ENCODE data around the gene SH3D19. TPM values are rescaled to one million over a fixed set of nuclear protein-coding genes. Genes with fewer than 3 reads are reported as not detected.
"Not testable (repeated sequence)": the region's sequence is repeated elsewhere in the genome, so short reads cannot be mapped to it uniquely, and the experiment has no call there.

Gene SH3D19
- total and polyA plus RNA-seq, 3 experiments from 2014 or later = not detected

DNA sequence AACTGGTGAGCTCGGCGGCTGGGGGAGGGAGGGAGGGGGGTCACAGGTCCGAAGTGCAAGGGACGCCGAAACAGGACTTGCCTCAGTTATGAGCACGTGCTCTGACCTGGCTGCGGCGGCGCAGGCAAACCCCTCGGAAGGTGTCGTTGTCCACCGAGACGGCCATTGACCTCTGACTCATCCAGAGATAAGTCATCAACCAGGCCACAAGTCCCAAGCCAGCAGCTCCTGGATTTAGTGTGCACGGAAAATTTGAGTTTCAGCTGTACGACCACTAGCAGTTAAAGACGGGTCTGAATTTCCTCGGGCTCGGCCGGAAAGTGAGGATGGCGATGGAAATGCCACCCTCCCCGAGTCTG is 674 bp downstream of the SH3D19 start:
- Mint-ChIP-seq H3K27me3 (peaks cover 29 to 64% of the 10 kb centered on the region in 2 donors), H3K4me1 (peaks cover 10 to 18% (median 11%) of the 10 kb centered on the region in 3 donors), H3K4me3 (peak overlapping the region in 4 of 7 donors; percentile 20 to 54 (median 34)), H3K36me3 (peaks cover 0 to 4% (median 0%) of the 10 kb centered on the region in 3 donors), H3K9me3 (no peaks in the 10 kb centered on the region), H3K27ac (no peak overlapping the region)
- CTCF ChIA-PET = no interaction called here
- H3K36me3 ChIP-seq (ENCODE audit: insufficient read depth, low read length) = no peaks in the 10 kb centered on the region
- DNase-seq = no peak
- H3K4me3 ChIP-seq (ENCODE audit: low read length) = no peak overlapping the region
- H3K4me1 ChIP-seq (ENCODE audit: insufficient read depth, low read length) = no peaks in the 10 kb centered on the region
- H3K27me3 ChIP-seq (ENCODE audit: insufficient read depth, low read length, poor library complexity, severe bottlenecking) = no peaks in the 10 kb centered on the region
- POLR2A ChIA-PET = no interaction called here
- no peak overlapping the region for H3K27ac ChIP-seq (ENCODE audit: low read depth, low read length)
- H3K9me3 ChIP-seq (ENCODE audit: low read length) = no peaks in the 10 kb centered on the region

DNA sequence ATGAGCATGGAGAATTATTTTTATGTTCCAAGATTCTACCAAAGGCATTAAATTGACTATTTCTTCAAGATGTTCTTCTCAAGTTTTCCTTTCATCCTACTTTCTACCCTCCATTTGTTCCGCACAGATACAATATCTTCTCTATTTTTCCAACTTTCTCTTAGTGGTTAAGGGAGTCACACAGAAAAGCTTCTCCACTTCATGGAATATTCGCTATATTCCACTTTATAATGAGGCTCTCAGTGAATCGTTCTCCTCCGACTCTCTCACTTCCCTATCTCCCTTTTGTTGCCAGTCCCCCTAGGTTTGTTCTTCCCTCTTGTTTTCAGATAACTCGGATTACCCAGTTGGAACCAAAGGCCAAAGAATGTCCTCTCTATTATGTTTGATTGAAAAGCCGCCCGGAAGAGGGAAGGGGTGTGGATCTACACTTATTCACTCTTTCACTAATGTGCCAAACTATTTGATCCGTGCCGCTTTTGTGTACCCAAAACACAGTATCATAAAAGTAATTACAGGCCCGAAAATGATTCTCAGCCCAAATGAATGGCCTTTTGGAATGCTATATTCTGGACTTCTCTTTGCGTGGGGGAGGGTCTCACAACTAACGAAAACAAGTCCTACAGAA is 1.2 kb downstream of the SH3D19 start:
- Mint-ChIP-seq H3K9me3 (no peaks in the 10 kb centered on the region), H3K4me3 (peak overlapping the region in 3 of 7 donors; percentile 11 to 22 (median 12)), H3K27me3 (peaks cover 29 to 68% of the 10 kb centered on the region in 2 donors), H3K27ac (peak overlapping the region in 1 of 8 donors; percentile 5), H3K4me1 (peaks cover 10 to 18% (median 11%) of the 10 kb centered on the region in 3 donors), H3K36me3 (peaks cover 0 to 4% (median 0%) of the 10 kb centered on the region in 3 donors)
- DNase-seq = no peak
- CTCF ChIA-PET = no interaction called here
- POLR2A ChIA-PET = no interaction called here
- Histone ChIP-seq H3K27ac (ENCODE audit: low read depth, low read length) (no peak overlapping the region), H3K4me1 (ENCODE audit: insufficient read depth, low read length) (no peaks in the 10 kb centered on the region), H3K36me3 (ENCODE audit: insufficient read depth, low read length) (no peaks in the 10 kb centered on the region), H3K9me3 (ENCODE audit: low read length) (no peaks in the 10 kb centered on the region), H3K4me3 (ENCODE audit: low read length) (no peak overlapping the region), H3K27me3 (ENCODE audit: insufficient read depth, low read length, poor library complexity, severe bottlenecking) (no peaks in the 10 kb centered on the region)

DNA sequence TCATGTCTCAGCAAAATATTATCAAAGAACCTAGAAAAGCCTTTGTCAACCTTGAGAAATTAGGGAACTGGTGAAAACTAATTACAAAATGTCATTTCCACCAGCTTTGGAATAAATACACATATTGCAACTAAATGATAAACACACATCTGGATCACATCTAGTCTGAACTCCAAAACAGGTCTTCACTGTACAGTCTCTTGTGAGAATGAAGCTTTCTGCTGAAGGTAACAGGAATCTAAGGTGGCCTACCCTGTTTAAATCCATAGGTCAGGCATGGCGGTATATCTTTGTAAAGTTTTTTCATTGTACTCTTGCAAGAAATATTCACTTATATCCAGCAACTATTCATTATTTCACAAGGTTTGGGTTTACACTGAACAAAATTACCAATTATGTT is 1.7 kb downstream of the SH3D19 start:
- no peaks in the 10 kb centered on the region for H3K4me1 ChIP-seq (ENCODE audit: insufficient read depth, low read length)
- Mint-ChIP-seq H3K36me3 (peaks cover 0 to 4% (median 0%) of the 10 kb centered on the region in 3 donors), H3K4me1 (peaks cover 10 to 18% (median 11%) of the 10 kb centered on the region in 3 donors), H3K27ac (no peak overlapping the region), H3K4me3 (no peak overlapping the region), H3K9me3 (no peaks in the 10 kb centered on the region), H3K27me3 (peaks cover 29 to 69% of the 10 kb centered on the region in 2 donors)
- no peaks in the 10 kb centered on the region for H3K27me3 ChIP-seq (ENCODE audit: insufficient read depth, low read length, poor library complexity, severe bottlenecking)
- no peak overlapping the region for H3K27ac ChIP-seq (ENCODE audit: low read depth, low read length)
- no peaks in the 10 kb centered on the region for H3K9me3 ChIP-seq (ENCODE audit: low read length)
- ChIA-PET CTCF (no interaction called here), POLR2A (no interaction called here)
- no peak overlapping the region for H3K4me3 ChIP-seq (ENCODE audit: low read length)
- no peak for DNase-seq
- H3K36me3 ChIP-seq (ENCODE audit: insufficient read depth, low read length) = no peaks in the 10 kb centered on the region

DNA sequence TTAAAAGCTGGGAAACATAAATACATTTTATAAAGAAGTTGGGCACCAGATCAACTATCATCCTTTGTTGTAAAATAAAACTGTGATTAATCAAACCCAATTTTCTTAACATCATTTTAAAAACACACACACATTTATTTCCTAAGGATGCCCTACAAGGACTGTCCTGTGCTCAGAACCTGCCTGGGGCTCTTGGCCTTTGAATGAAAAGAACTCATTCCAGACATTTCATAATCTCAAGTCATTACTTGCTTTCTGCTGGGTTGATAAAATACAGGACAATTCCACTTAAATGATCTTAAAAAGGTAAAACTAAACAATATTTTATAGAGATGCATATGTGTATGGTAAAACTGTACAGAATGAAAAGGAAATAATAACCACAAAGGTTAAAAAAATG is 2.8 kb downstream of the SH3D19 start:
- H3K9me3 Mint-ChIP-seq = no peaks in the 10 kb centered on the region
- Histone ChIP-seq H3K36me3 (ENCODE audit: insufficient read depth, low read length) (no peaks in the 10 kb centered on the region), H3K27ac (ENCODE audit: low read depth, low read length) (no peak overlapping the region), H3K4me1 (ENCODE audit: insufficient read depth, low read length) (no peaks in the 10 kb centered on the region), H3K9me3 (ENCODE audit: low read length) (no peaks in the 10 kb centered on the region), H3K27me3 (ENCODE audit: insufficient read depth, low read length, poor library complexity, severe bottlenecking) (no peaks in the 10 kb centered on the region), H3K4me3 (ENCODE audit: low read length) (no peak overlapping the region)
- peaks cover 10 to 18% (median 11%) of the 10 kb centered on the region in 3 donors for H3K4me1 Mint-ChIP-seq
- H3K36me3 Mint-ChIP-seq = peaks cover 0 to 4% (median 0%) of the 10 kb centered on the region in 3 donors
- POLR2A ChIA-PET = no interaction called here
- no peak overlapping the region for H3K4me3 Mint-ChIP-seq
- CTCF ChIA-PET = no interaction called here
- no peak for DNase-seq
- H3K27me3 Mint-ChIP-seq = peaks cover 23 to 64% of the 10 kb centered on the region in 2 donors
- no peak overlapping the region for H3K27ac Mint-ChIP-seq

DNA sequence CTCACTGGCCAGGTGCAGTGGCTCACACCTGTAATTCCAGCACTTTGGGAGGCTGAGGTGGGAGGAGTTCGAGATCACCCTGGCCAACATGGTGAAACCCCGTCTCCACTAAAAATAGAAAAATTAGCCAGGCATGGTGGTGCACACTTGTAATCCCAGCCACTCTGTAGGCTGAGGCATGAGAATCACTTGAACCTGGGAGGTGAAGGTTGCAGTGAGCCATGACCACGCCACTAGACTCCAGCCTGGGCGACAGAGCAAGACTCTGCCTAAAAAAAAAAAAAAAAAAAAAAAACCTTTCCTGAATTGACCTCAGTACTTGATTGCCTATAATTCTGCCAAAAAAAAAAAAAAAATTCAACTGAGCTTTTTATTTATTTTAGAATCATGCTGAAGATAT is 3.2 kb downstream of the SH3D19 start:
- H3K4me1 ChIP-seq (ENCODE audit: insufficient read depth, low read length); H3K36me3 Mint-ChIP-seq; H3K9me3 Mint-ChIP-seq; H3K27ac ChIP-seq (ENCODE audit: low read depth, low read length); H3K4me3 ChIP-seq (ENCODE audit: low read length); DNase-seq; H3K9me3 ChIP-seq (ENCODE audit: low read length); H3K27me3 ChIP-seq (ENCODE audit: insufficient read depth, low read length, poor library complexity, severe bottlenecking); CTCF ChIA-PET; POLR2A ChIA-PET; H3K4me3 Mint-ChIP-seq; H3K27ac Mint-ChIP-seq; H3K36me3 ChIP-seq (ENCODE audit: insufficient read depth, low read length): not testable (repeated sequence)
- peaks cover 25 to 67% of the 10 kb centered on the region in 2 donors for H3K27me3 Mint-ChIP-seq
- peaks cover 10 to 18% (median 11%) of the 10 kb centered on the region in 3 donors for H3K4me1 Mint-ChIP-seq

DNA sequence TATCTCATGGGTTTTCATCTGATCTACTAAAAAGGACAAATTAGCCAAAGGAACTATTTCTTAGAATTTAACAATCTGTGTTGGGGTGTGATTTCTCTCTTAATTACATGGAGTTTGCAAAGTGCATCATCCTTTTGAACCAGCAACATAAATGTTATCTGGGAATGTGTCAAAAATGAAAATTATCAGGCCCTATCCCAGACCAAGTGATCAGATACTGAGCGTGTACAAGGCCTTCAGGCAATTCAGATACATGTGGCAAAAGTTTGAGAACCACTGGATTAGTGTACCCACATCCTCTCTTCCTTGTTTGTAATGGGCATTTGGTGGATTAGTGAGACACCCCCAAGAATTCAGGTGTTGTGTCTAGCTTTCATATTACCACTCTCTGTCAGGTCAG is 3.8 kb downstream of the SH3D19 start:
- Histone ChIP-seq H3K9me3 (ENCODE audit: low read length) (no peaks in the 10 kb centered on the region), H3K27ac (ENCODE audit: low read depth, low read length) (no peak overlapping the region), H3K4me1 (ENCODE audit: insufficient read depth, low read length) (no peaks in the 10 kb centered on the region), H3K36me3 (ENCODE audit: insufficient read depth, low read length) (no peaks in the 10 kb centered on the region), H3K4me3 (ENCODE audit: low read length) (no peak overlapping the region), H3K27me3 (ENCODE audit: insufficient read depth, low read length, poor library complexity, severe bottlenecking) (no peaks in the 10 kb centered on the region)
- DNase-seq = no peak
- ChIA-PET POLR2A (no interaction called here), CTCF (no interaction called here)
- Mint-ChIP-seq H3K4me1 (peaks cover 10 to 18% (median 11%) of the 10 kb centered on the region in 3 donors), H3K27ac (no peak overlapping the region), H3K36me3 (peaks cover 0 to 4% (median 2%) of the 10 kb centered on the region in 3 donors), H3K4me3 (no peak overlapping the region), H3K27me3 (peaks cover 24 to 67% of the 10 kb centered on the region in 2 donors), H3K9me3 (no peaks in the 10 kb centered on the region)

DNA sequence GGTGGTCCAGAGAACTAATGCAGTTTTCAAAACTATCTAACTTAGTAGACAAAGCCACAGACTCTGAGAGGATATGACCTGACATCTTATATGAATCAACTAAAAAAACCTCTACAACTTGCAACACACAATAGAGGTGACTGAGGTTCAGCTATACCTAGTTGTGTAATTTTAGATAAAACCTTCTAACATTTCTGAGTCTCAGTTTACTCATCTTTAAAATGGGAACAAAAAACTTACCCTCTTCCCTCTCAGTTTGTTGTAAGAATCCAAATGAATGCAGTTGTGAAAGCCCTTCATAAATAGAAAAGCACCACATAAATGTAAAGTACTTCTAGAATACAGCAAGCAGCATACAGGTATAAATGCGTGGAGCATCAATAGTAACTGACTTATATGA is 5.9 kb downstream of the SH3D19 start:
- Histone ChIP-seq H3K36me3 (ENCODE audit: insufficient read depth, low read length) (no peaks in the 10 kb centered on the region), H3K9me3 (ENCODE audit: low read length) (no peaks in the 10 kb centered on the region), H3K4me1 (ENCODE audit: insufficient read depth, low read length) (no peaks in the 10 kb centered on the region), H3K4me3 (ENCODE audit: low read length) (no peak overlapping the region), H3K27ac (ENCODE audit: low read depth, low read length) (no peak overlapping the region), H3K27me3 (ENCODE audit: insufficient read depth, low read length, poor library complexity, severe bottlenecking) (no peaks in the 10 kb centered on the region)
- Mint-ChIP-seq H3K4me3 (no peak overlapping the region), H3K27ac (no peak overlapping the region), H3K9me3 (no peaks in the 10 kb centered on the region), H3K36me3 (peaks cover 0 to 2% (median 0%) of the 10 kb centered on the region in 3 donors), H3K27me3 (peaks cover 14 to 57% of the 10 kb centered on the region in 2 donors), H3K4me1 (peaks cover 6 to 7% (median 6%) of the 10 kb centered on the region in 3 donors)
- ChIA-PET POLR2A (no interaction called here), CTCF (no interaction called here)
- no peak for DNase-seq

DNA sequence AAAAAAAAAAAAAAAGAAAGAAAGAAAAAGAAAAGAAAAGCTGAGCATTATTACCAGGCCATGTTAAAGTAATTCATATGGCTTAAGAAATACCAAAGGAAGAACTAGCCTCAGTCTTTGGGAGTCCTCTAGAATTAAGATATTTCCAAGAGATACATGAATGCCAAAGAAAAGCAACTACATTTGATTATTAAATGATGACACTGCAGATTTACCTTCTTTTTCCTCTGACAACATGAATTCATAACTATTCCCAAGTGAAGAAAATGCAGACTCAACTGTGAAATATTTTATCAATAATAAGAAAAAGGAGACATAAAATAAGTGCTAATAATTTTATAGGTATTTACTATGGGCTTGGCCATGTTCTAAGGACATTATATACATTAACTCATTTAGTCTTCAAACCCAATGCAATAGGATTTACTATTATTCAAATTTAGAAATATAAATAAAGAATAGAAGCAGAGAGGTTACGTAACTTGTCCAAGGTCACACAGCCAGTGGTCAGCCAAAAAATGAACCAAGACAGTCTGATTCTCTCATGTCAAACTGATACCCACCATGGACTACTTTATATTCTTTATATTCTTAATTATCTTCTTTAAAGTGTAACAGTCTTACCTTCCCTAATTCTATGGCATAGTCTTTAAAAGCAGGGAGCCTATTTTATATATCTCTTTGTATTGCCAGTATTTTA is 6.9 kb downstream of the SH3D19 start:
- peaks cover 0 to 2% (median 0%) of the 10 kb centered on the region in 3 donors for H3K36me3 Mint-ChIP-seq
- ChIA-PET CTCF (no interaction called here), POLR2A (interaction anchor here (0.7 kb wide), 1 partner anchor 115 kb away, joined by 4 read pairs; no protein-coding TSS in a partner anchor)
- no peaks in the 10 kb centered on the region for H3K27me3 ChIP-seq (ENCODE audit: insufficient read depth, low read length, poor library complexity, severe bottlenecking)
- peaks cover 7 to 46% of the 10 kb centered on the region in 2 donors for H3K27me3 Mint-ChIP-seq
- DNase-seq = no peak
- no peak overlapping the region for H3K4me3 ChIP-seq (ENCODE audit: low read length)
- no peaks in the 10 kb centered on the region for H3K36me3 ChIP-seq (ENCODE audit: insufficient read depth, low read length)
- H3K4me3 Mint-ChIP-seq = no peak overlapping the region
- H3K9me3 ChIP-seq (ENCODE audit: low read length) = no peaks in the 10 kb centered on the region
- H3K4me1 ChIP-seq (ENCODE audit: insufficient read depth, low read length) = no peaks in the 10 kb centered on the region
- no peak overlapping the region for H3K27ac Mint-ChIP-seq
- H3K9me3 Mint-ChIP-seq = no peaks in the 10 kb centered on the region
- no peaks in the 10 kb centered on the region for H3K4me1 Mint-ChIP-seq
- H3K27ac ChIP-seq (ENCODE audit: low read depth, low read length) = no peak overlapping the region

All from CD8-positive, alpha-beta memory T cell (primary cell).